ENCODE results near the gene CLEC18B. TPM values are rescaled to one million over a fixed set of nuclear protein-coding genes. Genes with fewer than 3 reads are reported as not detected.

The CLEC18B gene
- total and polyA plus RNA-seq, 2 of the 4 experiments (the other 2 are of a cell fraction) = 0.17 TPM; not detected in 1

DNA sequence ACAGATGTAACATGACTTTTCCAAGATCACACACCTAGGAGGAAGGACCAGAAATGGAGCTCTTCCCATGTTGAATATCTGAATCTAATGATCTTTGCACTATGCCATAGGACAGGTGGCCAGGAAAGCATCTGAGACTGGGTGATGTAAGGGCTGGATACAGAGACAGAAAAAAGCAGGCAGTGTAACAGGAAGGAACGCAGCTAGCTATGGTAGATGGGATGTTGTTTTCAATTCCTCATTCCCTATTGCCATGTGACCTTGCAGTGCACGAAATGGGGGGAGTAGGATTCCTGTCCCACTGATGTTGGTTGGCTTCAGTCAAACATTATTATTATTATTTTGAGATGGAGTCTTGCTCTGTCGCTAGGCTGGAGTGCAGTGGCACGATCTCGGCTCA, 48.9 kb downstream of the CLEC18B start:
- in situ Hi-C loops (cut with MboI; ENCODE audit: low sequenced_read_pairs) (no loop called here), dilution Hi-C loops (cut with HindIII; ENCODE audit: low sequenced_read_pairs, unreplicated experiment) (no loop called here), intact Hi-C loops (cut with micrococcal nuclease) (no loop called here)
- DNase-seq = no peak
- H2AFZ ChIP-seq (replicated peaks; ENCODE audit: low read length, poor library complexity) = peak overlapping the region; percentile 63
- CTCF ChIA-PET = no interaction called here
- no TSS peak for BruUV-seq (replicated peaks)
- H3K9me1 ChIP-seq (ENCODE audit: insufficient read depth, low read length) = peaks cover 2% of the 10 kb centered on the region; the same call in 1 of the 2 replicates
- no peak overlapping the region for H2BK120ac ChIP-seq (ENCODE audit: low read depth, low read length)
- no peaks in the 10 kb centered on the region for H3K9me3 ChIP-seq (ENCODE audit: control insufficient read depth, insufficient read depth, low read length)
- H3K4ac ChIP-seq (ENCODE audit: low read depth, low read length) = no peak overlapping the region
- WGBS, 2 experiments (ENCODE audit: extremely low coverage in 2 of 2, insufficient read length in 1 of 2) = no CpG with 5 or more reads among the region's 5 CpGs
- H3K9ac ChIP-seq (ENCODE audit: low read depth, low read length) = no peak overlapping the region
- H2BK5ac ChIP-seq (ENCODE audit: low read depth, low read length, poor library complexity, severe bottlenecking) = no peak overlapping the region
- H4K8ac ChIP-seq (ENCODE audit: low read depth in 2 of 2, low read length in 2 of 2) = no peak overlapping the region
- H3K27me3 ChIP-seq (ENCODE audit: control insufficient read depth, insufficient read depth, low read length) = no peaks in the 10 kb centered on the region; the same call in 1 of the 2 replicates
- H4K91ac ChIP-seq (ENCODE audit: insufficient read depth, low read depth, low read length) = no peak overlapping the region
- H2AK9ac ChIP-seq (replicated peaks; ENCODE audit: low read depth, low read length, poor library complexity) = no peak overlapping the region
- H3K36me3 ChIP-seq (ENCODE audit: control insufficient read depth, insufficient read depth, low read length) = no peaks in the 10 kb centered on the region
- no peak overlapping the region for H3K14ac ChIP-seq (replicated peaks; ENCODE audit: low read depth, low read length)
- no peak overlapping the region for H2BK20ac ChIP-seq (ENCODE audit: low read depth, low read length)
- no peak overlapping the region for H3K4me3 ChIP-seq (ENCODE audit: insufficient read depth, low read depth, low read length)
- no peaks in the 10 kb centered on the region; the same call in 1 of the 2 replicates for H4K20me1 ChIP-seq (ENCODE audit: insufficient read depth, low read length)
- H2BK15ac ChIP-seq (ENCODE audit: low read depth, low read length) = no peak overlapping the region
- peaks cover under 1 to 2% of the 10 kb centered on the region in 2 experiments; a peak in 2 of 4 replicates for H3K79me1 ChIP-seq (ENCODE audit: low read depth in 1 of 2, low read length in 2 of 2)
- no peak overlapping the region for H3K4me2 ChIP-seq (ENCODE audit: low read depth, low read length)
- H2AK5ac ChIP-seq (ENCODE audit: low read depth, low read length) = no peak overlapping the region
- ATAC-seq (ENCODE audit: low read depth) = no peak
- no peak overlapping the region for H4K5ac ChIP-seq (ENCODE audit: low read depth, low read length)
- POLR2A ChIA-PET (ENCODE audit: unreplicated experiment) = no interaction called here
- H3K23ac ChIP-seq (ENCODE audit: low read depth, low read length) = peak overlapping the region; percentile 85; the same call in 1 of the 2 replicates
- no peaks in the 10 kb centered on the region for H3K4me1 ChIP-seq (ENCODE audit: control insufficient read depth, insufficient read depth, low read length)
- no peak overlapping the region for H3K56ac ChIP-seq (ENCODE audit: extremely low read depth, insufficient read depth, low read length)
- TF ChIP-seq SMC3 (IDR thresholded peaks at IDR 0.05; ENCODE audit: low read depth, low read length) (no peak), RAD21 (IDR thresholded peaks at IDR 0.05; ENCODE audit: low read length) (no peak), CHD1 (IDR thresholded peaks at IDR 0.05; ENCODE audit: low read depth, low read length) (no peak), POLR2A (IDR thresholded peaks at IDR 0.05; ENCODE audit: low read depth, low read length) (no peak), NFE2L2 (IDR thresholded peaks at IDR 0.05; ENCODE audit: low read depth, low read length) (no peak), CEBPB (IDR thresholded peaks at IDR 0.05; ENCODE audit: low read depth, low read length) (no peak), FOS (IDR thresholded peaks at IDR 0.05; ENCODE audit: low read depth, low read length) (no peak), RCOR1 (IDR thresholded peaks at IDR 0.05; ENCODE audit: insufficient replicate concordance, low read length) (no peak), BHLHE40 (IDR thresholded peaks at IDR 0.05; ENCODE audit: low read depth, low read length) (no peak), RFX5 (IDR thresholded peaks at IDR 0.05; ENCODE audit: low read depth, low read length) (no peak), MXI1 (IDR thresholded peaks at IDR 0.05; ENCODE audit: borderline replicate concordance, low read depth, low read length) (no peak), ELK1 (IDR thresholded peaks at IDR 0.05; ENCODE audit: borderline replicate concordance, low read depth, low read length) (no peak), MAFK (IDR thresholded peaks at IDR 0.05; ENCODE audit: low read depth, low read length) (no peak), MAZ (IDR thresholded peaks at IDR 0.05; ENCODE audit: borderline replicate concordance, low read depth, low read length) (no peak)
- TF ChIP-seq, protein P1, sequence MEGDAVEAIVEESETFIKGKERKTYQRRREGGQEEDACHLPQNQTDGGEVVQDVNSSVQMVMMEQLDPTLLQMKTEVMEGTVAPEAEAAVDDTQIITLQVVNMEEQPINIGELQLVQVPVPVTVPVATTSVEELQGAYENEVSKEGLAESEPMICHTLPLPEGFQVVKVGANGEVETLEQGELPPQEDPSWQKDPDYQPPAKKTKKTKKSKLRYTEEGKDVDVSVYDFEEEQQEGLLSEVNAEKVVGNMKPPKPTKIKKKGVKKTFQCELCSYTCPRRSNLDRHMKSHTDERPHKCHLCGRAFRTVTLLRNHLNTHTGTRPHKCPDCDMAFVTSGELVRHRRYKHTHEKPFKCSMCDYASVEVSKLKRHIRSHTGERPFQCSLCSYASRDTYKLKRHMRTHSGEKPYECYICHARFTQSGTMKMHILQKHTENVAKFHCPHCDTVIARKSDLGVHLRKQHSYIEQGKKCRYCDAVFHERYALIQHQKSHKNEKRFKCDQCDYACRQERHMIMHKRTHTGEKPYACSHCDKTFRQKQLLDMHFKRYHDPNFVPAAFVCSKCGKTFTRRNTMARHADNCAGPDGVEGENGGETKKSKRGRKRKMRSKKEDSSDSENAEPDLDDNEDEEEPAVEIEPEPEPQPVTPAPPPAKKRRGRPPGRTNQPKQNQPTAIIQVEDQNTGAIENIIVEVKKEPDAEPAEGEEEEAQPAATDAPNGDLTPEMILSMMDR (conservative IDR thresholded peaks at IDR 0.05; ENCODE audit: low read depth, low read length) = no peak
- TF ChIP-seq, protein P2, sequence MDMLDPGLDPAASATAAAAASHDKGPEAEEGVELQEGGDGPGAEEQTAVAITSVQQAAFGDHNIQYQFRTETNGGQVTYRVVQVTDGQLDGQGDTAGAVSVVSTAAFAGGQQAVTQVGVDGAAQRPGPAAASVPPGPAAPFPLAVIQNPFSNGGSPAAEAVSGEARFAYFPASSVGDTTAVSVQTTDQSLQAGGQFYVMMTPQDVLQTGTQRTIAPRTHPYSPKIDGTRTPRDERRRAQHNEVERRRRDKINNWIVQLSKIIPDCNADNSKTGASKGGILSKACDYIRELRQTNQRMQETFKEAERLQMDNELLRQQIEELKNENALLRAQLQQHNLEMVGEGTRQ (IDR thresholded peaks at IDR 0.05; ENCODE audit: low read depth, low read length) = no peak
- H3K27ac ChIP-seq (ENCODE audit: insufficient read depth, low read length) = no peak overlapping the region
- H3K18ac ChIP-seq (ENCODE audit: low read depth, low read length) = no peak overlapping the region

Data from IMR-90 (cell line).